Activated CD8-positive, alpha-beta memory T cell treated with anti-CD3 and anti-CD28 coated beads for 48 hours (primary cell): ENCODE measurements around the gene SH3GL1.

Experiments used
- DNase-seq, 3 experiments: peaks; one replicate each; pipeline ENCODE4 v3.0.0-alpha.2; 2020; ENCODE audit warnings: low read depth in 2 of 3, low spot score in 2 of 3

Gene SH3GL1

GRCh38 chr19:4400135-4400936 lies at the start of gene SH3GL1:
TSS of gene SH3GL1 (minus strand) at chr19:4400547. CDS start at chr19:4400368, 179 bp downstream.
- peak; percentile 85 to 92 (median 91) for DNase-seq

GRCh38 chr19:4449639-4450028 lies 49.3 kb upstream of the SH3GL1 start:
- no peak for DNase-seq

DNA sequence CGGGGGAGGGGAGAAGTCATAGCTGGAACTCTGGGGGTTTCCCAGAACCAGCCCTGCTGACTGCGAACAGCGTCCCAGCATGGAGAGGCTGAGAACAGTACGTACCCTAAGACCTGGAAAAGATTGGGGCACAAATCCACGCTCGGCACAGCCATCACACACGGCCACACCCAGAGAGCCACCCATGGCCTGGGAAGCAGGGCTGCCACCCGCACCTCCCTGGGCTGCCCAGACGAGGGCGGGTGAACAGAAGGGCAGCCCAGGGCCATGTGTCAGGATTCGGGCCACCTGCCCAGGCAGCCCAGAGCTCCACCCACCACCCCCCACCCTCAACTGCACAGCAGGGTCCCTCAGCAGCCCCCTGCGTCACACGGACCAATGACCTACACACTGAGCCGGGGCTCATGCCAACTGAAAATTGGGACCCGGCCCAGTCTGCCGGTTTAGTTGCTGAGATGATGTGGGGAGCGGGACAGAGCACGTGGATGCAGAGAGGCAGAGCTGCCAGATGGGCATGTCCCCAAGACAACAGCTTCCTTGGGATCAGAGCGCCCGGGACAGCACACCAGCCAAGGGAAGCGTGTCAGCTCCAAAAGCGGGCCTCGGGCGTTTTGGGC lies 48.8 kb upstream of the SH3GL1 start:
- DNase-seq, result no peak

DNA sequence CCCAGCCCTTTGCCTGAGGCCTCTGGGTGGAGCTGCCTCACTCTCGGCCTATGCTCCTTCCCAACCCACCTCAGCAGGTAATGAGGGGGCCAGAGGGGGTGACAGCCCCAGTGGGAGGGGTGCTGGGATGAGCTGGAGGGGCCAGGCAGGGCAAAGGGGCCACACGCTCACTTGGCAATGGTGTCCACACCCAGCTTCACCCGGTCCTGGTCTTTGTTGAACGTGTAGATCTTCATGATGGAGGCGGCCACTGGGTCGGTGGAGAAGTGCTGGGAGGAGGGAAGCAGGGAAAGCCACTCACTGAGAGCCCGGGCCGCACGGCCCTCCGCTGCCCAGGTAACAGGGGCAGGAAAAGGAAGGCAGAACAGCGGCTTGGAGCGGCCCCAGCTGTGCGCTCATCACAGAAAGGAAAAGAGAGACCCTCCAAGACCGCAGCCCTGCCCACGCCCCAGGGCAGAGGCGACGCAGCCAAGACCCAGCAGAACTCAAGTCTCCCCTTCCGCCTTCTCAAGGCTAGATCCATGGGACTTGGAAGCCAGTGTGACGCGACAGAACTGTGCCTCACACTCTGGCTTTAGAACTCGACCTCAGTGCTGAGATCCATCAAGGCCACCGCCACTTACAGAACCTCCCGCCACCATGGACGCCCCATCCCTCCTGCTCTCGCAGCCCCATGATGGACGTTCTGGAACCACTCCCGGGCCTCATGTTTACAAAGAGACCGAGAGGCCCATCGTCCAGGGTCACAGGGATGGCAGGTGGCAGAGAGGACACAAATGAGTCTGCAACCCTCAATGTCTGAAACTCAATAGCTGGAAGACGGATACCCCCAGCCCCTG lies 48.0 kb upstream of the SH3GL1 start:
- no peak for DNase-seq

- no peak for DNase-seq
These were observed 47.2 kb upstream of the SH3GL1 start for GRCh38 chr19:4447327-4448146.

DNA sequence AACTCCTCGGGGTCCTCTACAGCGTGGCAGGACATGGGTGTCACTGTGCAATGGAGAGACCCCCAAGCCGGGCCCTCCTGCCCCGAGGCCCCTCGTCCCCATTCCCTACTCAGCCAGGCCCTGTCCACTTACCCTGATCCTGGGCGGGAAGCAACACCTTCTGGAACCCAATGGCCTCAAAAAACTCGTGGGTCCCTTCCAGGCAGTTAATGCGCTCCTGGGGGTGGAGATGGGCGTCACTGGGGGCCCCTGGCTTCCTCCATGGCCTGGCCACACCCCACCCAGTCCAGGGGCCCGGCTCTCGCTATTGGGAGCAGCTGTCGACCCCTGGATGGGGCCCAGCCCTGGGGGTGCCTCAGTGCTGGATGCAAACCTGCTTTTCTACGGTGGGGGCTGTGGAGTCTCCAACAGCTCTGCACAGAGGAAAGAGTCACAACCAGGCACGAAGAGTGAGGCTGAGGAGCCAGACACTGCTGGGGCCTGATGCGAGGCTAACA lies 46.4 kb upstream of the SH3GL1 start:
- DNase-seq, result no peak

DNA sequence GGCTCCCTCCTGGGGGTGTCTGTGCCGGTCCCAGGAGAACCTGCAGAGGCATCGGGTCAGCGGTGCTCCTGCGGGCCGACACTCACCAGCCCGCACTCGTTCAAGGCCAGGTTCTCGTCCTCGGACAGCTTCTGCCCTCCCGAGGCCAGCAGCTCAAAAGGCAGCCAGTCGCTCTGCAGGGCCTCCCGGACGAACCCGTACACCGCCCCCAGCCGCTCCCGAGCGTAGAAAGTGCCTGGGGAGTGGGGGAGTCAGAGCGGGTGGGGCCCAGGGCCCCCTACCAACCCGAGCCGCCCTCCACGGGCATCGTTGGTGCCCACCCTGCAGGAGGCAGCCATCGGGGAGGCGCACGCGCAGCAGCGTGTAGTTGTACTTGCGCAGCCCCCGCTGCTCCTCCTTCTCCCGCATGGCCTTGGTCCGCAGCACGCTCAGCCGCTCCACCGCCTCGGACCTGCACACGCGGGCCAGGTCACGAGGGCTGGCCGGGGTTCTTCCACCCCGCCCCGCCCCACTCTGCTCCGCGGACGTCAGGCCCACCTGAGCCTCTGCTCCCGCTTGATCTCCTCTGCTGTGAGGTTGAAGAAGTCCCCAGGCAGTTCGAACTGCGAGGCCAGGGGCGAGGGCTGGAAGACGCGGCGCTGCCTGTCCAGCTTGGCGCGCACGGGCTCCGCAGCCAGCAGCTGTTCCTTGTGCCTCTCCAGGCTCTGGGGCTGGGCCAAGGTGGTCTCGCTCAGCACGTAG lies 45.8 kb upstream of the SH3GL1 start:
- DNase-seq, result no peak

- DNase-seq, result no peak
These were observed 44.7 kb upstream of the SH3GL1 start for GRCh38 chr19:4444765-4445741.

DNA sequence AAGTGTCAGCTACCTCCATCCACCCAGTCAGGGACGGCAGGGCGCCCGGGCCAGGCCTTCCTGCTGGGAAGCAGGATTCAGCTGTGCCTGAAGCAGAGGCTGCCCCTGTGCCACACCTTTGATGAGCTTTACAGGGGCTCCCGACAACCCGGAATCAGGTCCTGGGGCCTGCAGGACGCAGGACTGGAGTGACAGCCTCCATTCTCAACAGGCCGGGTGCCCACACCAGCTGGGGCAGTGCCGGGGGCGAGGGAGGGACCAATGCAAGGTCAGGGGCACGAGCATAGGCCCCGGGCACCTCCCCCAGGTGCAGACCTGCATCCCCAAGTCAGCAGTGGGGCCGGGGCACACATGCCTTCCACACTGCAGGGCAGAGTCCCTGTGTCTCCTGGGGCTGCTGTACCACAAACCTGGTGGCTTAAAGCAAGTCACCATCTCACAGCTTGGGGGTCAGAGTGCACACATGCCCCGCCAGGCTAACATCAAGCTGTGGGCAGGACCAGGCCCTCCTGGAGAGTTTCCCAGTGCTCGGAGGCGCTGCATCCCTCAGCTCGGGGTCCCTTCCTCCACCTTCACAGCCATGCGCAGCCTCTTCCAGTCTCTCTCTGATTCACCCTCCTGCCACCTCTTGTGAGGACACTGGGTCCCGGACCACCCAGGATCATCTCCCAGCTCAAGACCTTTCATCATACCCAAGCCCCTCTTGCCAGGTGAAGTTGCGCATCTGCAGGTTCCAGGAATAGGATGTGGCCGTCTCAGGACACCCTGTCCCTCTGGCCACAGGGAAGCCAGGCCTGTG lies 43.8 kb upstream of the SH3GL1 start:
- no peak for DNase-seq

DNA sequence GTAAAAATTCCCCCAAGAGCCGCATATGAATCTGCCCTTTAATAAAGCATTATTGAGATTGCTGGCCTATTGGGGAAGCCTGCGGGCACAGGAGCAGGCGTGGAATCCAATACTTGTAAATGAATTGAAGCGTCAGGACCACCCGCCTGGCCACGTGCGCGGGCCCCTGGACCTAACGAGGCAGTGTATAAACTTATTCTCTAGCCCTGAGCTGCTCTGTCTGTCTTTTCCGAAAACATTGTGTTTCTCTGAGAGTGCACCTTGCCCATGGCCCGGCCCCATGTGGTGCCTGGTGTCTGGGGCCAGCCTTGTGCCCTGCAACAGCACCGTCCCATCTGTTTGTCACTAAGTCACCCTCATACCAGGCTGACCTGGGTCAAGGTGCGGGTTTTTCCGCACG lies 42.8 kb upstream of the SH3GL1 start:
- no peak for DNase-seq

DNA sequence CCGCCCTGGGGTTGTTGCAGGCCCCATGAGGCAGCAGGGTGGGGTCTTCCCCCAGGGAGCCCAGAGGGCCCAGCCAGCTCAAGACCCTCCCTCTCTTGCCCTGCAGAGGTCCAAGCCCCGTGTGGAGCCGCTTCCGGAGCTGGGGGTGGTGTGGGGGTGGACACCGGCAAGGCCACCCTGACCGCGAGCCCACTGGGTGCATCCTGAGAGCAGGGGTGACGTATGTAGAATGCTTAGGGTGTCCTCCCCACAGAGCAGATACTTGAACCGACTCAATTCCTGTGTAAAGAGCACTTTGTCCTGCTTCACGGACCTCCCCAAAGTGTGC lies 42.4 kb upstream of the SH3GL1 start:
- no peak for DNase-seq

DNA sequence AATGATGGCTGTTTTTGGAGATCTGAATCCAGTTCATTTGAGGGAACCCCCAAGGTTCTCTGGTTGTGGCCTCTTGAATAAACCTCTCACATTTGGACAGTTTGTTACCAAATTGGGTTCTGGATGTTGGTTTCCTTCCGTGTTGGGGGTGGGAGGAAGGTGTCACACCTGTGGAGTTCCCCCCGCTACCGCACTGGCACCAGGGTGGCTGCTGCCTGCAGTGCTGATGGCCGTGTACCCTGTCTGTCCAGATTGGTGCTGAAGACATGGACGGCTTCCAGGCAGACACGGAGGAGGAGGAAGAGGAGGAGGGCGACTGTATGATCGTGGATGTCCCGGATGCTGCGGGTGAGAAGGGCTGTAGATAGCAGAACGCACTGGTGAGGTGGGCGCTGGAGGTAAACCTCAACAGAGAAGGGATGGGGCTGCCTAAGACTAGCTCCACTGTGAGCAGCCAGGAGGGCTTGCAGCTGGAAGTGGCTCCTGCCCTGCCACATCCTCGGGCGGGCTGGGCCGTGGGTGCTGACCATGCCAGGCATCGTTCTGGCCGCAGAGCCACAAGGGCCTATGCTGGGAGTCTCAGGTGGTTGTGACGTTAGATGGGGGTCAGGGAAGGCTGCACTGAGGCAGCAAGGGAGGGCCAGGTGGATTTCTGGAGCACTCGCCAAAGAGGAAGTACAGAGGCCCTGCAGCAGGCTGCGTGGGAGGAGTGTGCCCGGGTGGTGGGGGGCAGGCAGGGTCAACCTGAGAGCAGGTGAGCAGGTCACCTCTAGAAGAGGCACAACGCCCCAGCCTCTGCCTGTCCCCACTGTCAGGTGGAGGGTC lies 41.9 kb upstream of the SH3GL1 start:
- DNase-seq, result no peak

DNA sequence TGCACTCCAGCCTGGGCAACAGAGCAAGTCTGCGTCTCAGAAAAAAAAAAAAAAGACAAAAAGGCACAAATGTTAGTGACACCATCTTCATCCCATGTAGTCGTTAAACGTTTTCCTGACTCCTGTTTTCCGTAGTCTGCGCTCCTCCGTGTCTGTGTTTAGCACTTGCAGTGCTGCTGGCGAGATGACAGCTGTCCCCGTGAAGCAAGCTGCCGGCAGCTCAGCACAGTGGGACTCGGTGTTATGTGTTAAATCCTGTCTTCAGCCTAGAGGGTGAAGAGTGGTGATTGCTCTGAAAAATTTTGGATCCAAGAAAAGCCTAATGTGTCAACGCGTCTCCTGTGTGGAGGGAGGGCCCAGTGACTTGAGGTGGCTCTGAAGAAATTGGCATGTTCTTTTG lies 38.9 kb upstream of the SH3GL1 start:
- no peak for DNase-seq

DNA sequence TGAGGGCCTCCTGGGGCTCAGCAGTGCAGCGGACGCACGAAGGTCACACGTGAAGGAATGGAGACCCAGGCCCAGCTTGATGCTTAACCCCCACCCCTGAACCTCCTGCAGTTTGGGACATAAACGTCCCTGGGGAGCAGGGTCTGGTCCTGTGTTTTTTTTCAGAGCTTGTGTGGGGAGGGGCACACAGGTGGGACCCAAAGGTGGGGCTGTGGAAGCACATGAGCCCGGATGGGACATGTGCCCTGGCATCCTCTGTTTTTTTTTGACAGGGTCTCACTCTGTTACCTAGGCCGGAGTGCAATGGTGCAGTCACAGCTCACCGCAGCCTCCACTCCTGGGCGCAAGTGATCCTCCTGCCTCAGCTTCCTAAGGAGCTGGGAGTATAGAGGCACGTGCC lies 36.8 kb upstream of the SH3GL1 start:
- no peak for DNase-seq

DNA sequence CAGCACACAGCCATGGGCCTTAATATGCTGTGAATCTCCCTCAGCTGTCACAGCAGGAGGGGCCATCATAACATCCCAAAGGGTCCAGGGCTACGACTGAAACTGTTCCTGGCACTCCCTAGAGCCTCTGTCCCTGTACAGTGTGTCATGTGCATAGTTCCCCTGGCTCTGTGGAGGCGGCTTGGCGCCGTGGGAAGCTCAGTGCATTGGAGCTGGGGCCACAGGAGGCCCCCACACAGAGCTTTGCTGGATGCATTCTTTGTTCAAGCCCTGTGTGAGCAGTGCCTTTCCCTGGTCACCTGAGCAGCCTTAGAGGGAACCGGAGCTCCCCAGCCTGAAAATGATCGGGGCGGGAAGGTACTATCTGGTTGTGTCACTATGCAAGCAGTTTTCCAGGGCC lies 35.9 kb upstream of the SH3GL1 start:
- no peak for DNase-seq

DNA sequence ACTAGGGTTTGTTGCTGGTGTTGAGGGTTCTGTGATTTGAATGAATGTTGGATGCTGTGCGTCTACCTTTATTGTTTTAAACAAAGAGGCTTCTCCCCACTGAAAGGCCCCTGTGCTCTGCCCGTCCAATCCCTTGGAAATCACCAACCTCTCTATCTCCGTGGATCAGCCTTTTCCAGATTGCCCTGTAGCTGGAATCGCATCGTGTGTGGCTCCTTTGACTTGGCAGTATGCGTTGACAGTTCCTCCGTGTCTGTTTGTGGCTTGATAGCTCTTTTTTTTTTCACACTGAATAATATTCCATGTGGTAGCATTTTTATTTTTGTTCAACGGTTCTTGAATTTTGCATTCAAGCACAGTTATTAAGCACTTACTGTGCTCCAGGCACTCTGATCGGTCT lies 34.0 kb upstream of the SH3GL1 start:
- DNase-seq, result no peak

DNA sequence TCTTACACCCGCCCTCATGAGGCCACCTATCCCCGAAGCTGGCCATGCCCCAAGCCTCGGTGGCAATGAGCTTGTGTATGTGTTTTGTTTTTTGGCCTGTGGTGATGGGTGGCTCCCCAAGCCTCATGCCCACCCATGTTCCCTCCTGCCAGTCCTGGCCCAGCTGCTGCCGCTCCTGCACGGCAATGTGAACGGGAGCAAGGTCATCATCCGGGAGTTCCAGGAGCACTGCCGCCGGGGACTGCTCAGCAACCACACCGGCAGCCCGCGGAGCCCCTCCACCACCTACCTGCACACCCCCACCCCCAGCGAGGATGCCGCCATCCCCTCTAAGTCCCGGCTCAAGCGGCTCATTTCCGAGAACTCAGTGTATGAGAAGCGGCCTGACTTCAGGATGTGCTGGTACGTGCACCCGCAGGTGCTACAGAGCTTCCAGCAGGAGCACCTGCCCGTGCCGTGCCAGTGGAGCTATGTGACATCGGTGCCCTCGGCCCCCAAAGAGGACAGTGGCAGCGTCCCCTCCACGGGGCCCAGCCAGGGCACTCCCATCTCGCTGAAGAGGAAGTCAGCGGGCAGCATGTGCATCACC lies 32.7 kb upstream of the SH3GL1 start:
- DNase-seq, result no peak
